BLaER1 treated with 17β-estradiol and CSF1 and Interleukin-3, amounts not matched to agents 10 nM and 100 nM (cell line): Measurements from ENCODE around the gene PRMT3.

ENCODE experiments used
- H3K27ac ChIP-seq, 11 experiments: shearing (Covaris generic); formaldehyde crosslinking; 2 replicates each; pipeline ENCODE4 v1.8.1; 2022
- H3K27me3 ChIP-seq, 11 experiments: shearing (Covaris generic); formaldehyde crosslinking; 2 replicates each; pipeline ENCODE4 v1.8.1; 2022
- H3K36me3 ChIP-seq, 11 experiments: shearing (Covaris generic); formaldehyde crosslinking; 2 replicates each; pipeline ENCODE4 v1.8.1; 2022
- H3K4me1 ChIP-seq, 10 experiments: shearing (Covaris generic); formaldehyde crosslinking; 2 replicates each; pipeline ENCODE4 v1.8.1; 2022
- H3K4me2 ChIP-seq, 11 experiments: shearing (Covaris generic); formaldehyde crosslinking; 2 replicates each; pipeline ENCODE4 v1.8.1; 2022
- H3K4me3 ChIP-seq, 10 experiments: shearing (Covaris generic); formaldehyde crosslinking; 2 replicates each; pipeline ENCODE4 v1.8.1; 2022
- H3K9ac ChIP-seq, 11 experiments: shearing (Covaris generic); formaldehyde crosslinking; 2 replicates each; pipeline ENCODE4 v1.8.1; 2022
- H3K9me3 ChIP-seq, 11 experiments: shearing (Covaris generic); formaldehyde crosslinking; replicated peaks in 1 of 11; 2 replicates each; pipeline ENCODE4 v1.8.1; 2022
- H4K20me1 ChIP-seq, 11 experiments: shearing (Covaris generic); formaldehyde crosslinking; 2 replicates each; pipeline ENCODE4 v1.8.1; 2022
- Cebpa-rat ChIP-seq, 11 experiments: shearing (Covaris generic); IDR thresholded peaks; 2 replicates each; pipeline ENCODE4 v1.8.1; 2022

Gene PRMT3

GRCh38 chr11:20387261-20388095 is at the start of gene PRMT3:
PRMT3 (plus strand) TSS chr11:20387716; CDS start chr11:20387747, 31 bp downstream.
- peak within 1 kb of the TSS; percentile 75 to 91 (median 80) for H3K4me3 ChIP-seq
- H3K27me3 ChIP-seq: no peaks in the 10 kb centered on the region
- H3K9me3 ChIP-seq: no peaks in the 10 kb centered on the region
- TF ChIP-seq Cebpa-rat (IDR thresholded peaks at IDR 0.05): peak in 4 of 11 experiments; percentile 13 to 69 (median 42); a peak in 3 of 22 replicates
- peaks cover 8 to 22% (median 14%) of the 10 kb centered on the region in 10 experiments; a peak in 19 of 20 replicates for H3K4me1 ChIP-seq
- no peaks in the 10 kb centered on the region for H4K20me1 ChIP-seq
- H3K36me3 ChIP-seq: peaks cover 11 to 40% (median 24%) of the 10 kb centered on the region in 11 experiments; a peak in 21 of 22 replicates
- H3K9ac ChIP-seq: peak within 1 kb of the TSS; percentile 90 to 99 (median 92)
- peak within 1 kb of the TSS; percentile 81 to 95 (median 91) for H3K4me2 ChIP-seq
- peak within 1 kb of the TSS; percentile 81 to 99 (median 93) for H3K27ac ChIP-seq

- no peak overlapping the region for H3K4me2 ChIP-seq
- H3K27ac ChIP-seq: no peak overlapping the region
- no peaks in the 10 kb centered on the region for H3K36me3 ChIP-seq
- H3K27me3 ChIP-seq: no peaks in the 10 kb centered on the region
- no peak overlapping the region for H3K4me3 ChIP-seq
- TF ChIP-seq Cebpa-rat (IDR thresholded peaks at IDR 0.05): no peak
- H3K9ac ChIP-seq: no peak overlapping the region
- H3K9me3 ChIP-seq: no peaks in the 10 kb centered on the region
- no peaks in the 10 kb centered on the region for H4K20me1 ChIP-seq
- H3K4me1 ChIP-seq: peaks cover 0 to 11% (median 0%) of the 10 kb centered on the region in 10 experiments; a peak in 3 of 20 replicates
These were observed 45.0 kb upstream of the PRMT3 start for GRCh38 chr11:20342347-20343141.

GRCh38 chr11:20351136-20351535 is 36.4 kb upstream of the PRMT3 start:
- Histone ChIP-seq H3K9ac (no peak overlapping the region), H3K4me1 (peaks cover 0 to 13% (median 0%) of the 10 kb centered on the region in 10 experiments; a peak in 3 of 20 replicates), H3K4me2 (no peak overlapping the region), H3K9me3 (no peaks in the 10 kb centered on the region), H4K20me1 (no peaks in the 10 kb centered on the region), H3K4me3 (no peak overlapping the region), H3K27me3 (no peaks in the 10 kb centered on the region), H3K27ac (no peak overlapping the region), H3K36me3 (no peaks in the 10 kb centered on the region)
- no peak for TF ChIP-seq Cebpa-rat (IDR thresholded peaks at IDR 0.05)

DNA sequence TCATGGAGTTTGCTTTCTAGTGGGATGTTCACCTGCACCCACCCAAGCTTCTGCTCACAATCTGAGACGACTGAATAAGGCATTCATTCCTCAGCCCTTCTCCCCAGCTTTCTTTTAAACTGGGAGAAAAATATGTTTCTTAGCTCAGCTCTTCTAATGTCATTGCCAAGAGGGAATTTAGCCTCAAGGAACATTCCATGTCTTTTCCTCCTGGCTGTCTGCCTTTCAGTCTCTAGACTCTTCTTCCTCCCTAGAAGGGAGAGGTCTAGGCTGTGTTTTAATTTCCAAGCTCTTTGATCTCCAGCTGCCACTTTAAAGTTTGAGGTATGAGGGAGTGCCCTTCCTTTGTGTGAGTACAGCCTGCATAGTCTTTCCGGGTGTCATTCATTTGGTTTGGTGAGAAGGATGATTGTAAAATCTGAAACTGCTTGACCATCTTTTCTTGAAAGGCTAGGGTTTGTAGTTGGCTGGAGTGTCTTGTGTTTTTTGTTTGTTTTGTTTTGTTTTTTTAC is 35.7 kb upstream of the PRMT3 start:
- Histone ChIP-seq H3K9me3 (no peaks in the 10 kb centered on the region), H3K36me3 (no peaks in the 10 kb centered on the region), H3K4me1 (peaks cover 0 to 7% (median 3%) of the 10 kb centered on the region in 10 experiments; a peak in 4 of 20 replicates), H3K4me2 (no peak overlapping the region), H3K4me3 (no peak overlapping the region), H3K27ac (no peak overlapping the region), H3K9ac (no peak overlapping the region), H3K27me3 (no peaks in the 10 kb centered on the region), H4K20me1 (no peaks in the 10 kb centered on the region)
- TF ChIP-seq Cebpa-rat (IDR thresholded peaks at IDR 0.05): no peak

DNA sequence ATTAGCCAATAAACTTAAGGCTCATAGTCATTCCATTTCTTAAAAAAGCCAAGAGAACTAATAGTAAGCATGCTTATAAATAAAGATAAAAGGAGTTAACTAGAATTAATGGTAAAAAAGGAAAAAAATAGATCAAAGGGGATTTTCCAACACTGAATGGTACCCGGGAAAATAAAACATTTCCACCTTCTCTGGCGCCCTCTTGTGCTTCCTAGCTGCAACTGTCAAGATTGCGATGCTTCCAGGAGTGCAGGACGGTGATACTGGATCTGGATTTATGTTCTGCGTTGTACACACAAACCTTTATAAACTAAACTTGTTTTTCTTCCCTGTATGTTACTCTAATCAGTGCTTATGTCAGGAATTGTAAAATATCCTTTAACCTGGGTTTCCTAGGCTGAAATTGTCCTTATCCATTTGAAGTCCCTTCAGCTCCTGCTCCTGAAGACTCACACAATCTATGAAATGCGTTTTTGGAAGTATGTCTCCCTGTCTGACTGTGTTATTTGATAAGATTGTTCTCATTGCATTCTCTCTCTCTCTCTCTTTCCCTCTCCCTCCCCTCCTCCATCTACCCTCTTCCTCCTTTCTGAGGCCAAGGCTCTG is 33.6 kb upstream of the PRMT3 start:
- Histone ChIP-seq H3K9me3 (no peaks in the 10 kb centered on the region), H3K9ac (no peak overlapping the region), H3K27me3 (no peaks in the 10 kb centered on the region), H3K4me2 (no peak overlapping the region), H3K4me3 (no peak overlapping the region), H3K36me3 (no peaks in the 10 kb centered on the region), H3K4me1 (peaks cover 0 to 7% (median 3%) of the 10 kb centered on the region in 10 experiments; a peak in 3 of 20 replicates), H3K27ac (no peak overlapping the region), H4K20me1 (no peaks in the 10 kb centered on the region)
- no peak for TF ChIP-seq Cebpa-rat (IDR thresholded peaks at IDR 0.05)

GRCh38 chr11:20355221-20356219 is 32.0 kb upstream of the PRMT3 start:
- no peaks in the 10 kb centered on the region for H3K27me3 ChIP-seq
- H3K27ac ChIP-seq: no peak overlapping the region
- no peak overlapping the region for H3K9ac ChIP-seq
- H3K4me2 ChIP-seq: no peak overlapping the region
- no peak overlapping the region for H3K4me3 ChIP-seq
- H3K4me1 ChIP-seq: peaks cover 0 to 7% (median 4%) of the 10 kb centered on the region in 10 experiments; a peak in 5 of 20 replicates
- no peaks in the 10 kb centered on the region for H3K9me3 ChIP-seq
- TF ChIP-seq Cebpa-rat (IDR thresholded peaks at IDR 0.05): no peak
- no peaks in the 10 kb centered on the region for H4K20me1 ChIP-seq
- no peaks in the 10 kb centered on the region for H3K36me3 ChIP-seq

- no peaks in the 10 kb centered on the region for H3K36me3 ChIP-seq
These were observed 30.4 kb upstream of the PRMT3 start for GRCh38 chr11:20357150-20357549.

More at GRCh38 chr11:20357150-20357549, 30.4 kb upstream of the PRMT3 start:
- no peaks in the 10 kb centered on the region for H3K27me3 ChIP-seq
- H3K4me1 ChIP-seq: peaks cover 0 to 7% (median 5%) of the 10 kb centered on the region in 10 experiments; a peak in 5 of 20 replicates
- TF ChIP-seq Cebpa-rat (IDR thresholded peaks at IDR 0.05): no peak
- H3K9ac ChIP-seq: no peak overlapping the region
- H3K9me3 ChIP-seq: no peaks in the 10 kb centered on the region
- H4K20me1 ChIP-seq: no peaks in the 10 kb centered on the region
- no peak overlapping the region for H3K27ac ChIP-seq
- peak overlapping the region in 3 of 11 experiments; percentile 7 to 27 (median 24); a peak in 3 of 22 replicates for H3K4me2 ChIP-seq
- no peak overlapping the region for H3K4me3 ChIP-seq
